AG09319 (cell line): ENCODE measurements around the gene GALNT17.

ENCODE experiments used
- DNase-seq: peaks from one replicate; pipeline ENCODE4 v3.0.0-alpha.2; 2010; ENCODE audit warnings: low read depth; ENCODE audit errors: extremely low read depth
- CTCF ChIP-seq: IDR thresholded peaks from 2 replicates; pipeline ENCODE4 v1.5.1; 2011; ENCODE audit warnings: low read depth, mild to moderate bottlenecking, inconsistent platforms, low read length, moderate library complexity

GALNT17 gene

GRCh38 chr7:71613313-71613712 is 481.4 kb downstream of the GALNT17 start:
- no peak for DNase-seq
- no peak for TF ChIP-seq CTCF

DNA sequence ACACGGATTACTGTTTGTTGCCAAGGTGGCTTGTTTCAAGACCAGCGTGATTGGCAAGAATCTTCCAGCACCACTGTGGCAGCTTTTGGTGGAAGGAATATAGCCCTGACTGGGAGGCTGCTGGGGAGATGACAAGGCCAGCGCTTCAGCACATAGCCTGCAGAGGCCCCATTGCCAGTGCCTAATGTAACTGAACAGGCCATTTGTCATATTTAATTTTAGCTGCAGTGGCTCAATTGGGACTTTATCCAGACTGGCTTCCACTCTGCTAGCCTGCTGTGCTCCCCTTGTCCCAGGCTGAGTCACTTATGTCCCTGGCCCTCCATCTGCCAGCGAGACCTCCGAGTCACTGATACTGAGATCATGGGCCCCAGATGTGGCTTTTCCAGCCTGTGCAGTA is 483.1 kb downstream of the GALNT17 start:
- no peak for DNase-seq
- TF ChIP-seq CTCF, result no peak

- TF ChIP-seq CTCF, result no peak
- DNase-seq, result no peak
Measured at GRCh38 chr7:71616217-71616616, 484.3 kb downstream of the GALNT17 start.

GRCh38 chr7:71618278-71618677 is 486.3 kb downstream of the GALNT17 start:
- no peak for TF ChIP-seq CTCF
- DNase-seq, result no peak

GRCh38 chr7:71625545-71625944 is 493.6 kb downstream of the GALNT17 start:
- no peak for DNase-seq
- no peak for TF ChIP-seq CTCF

DNA sequence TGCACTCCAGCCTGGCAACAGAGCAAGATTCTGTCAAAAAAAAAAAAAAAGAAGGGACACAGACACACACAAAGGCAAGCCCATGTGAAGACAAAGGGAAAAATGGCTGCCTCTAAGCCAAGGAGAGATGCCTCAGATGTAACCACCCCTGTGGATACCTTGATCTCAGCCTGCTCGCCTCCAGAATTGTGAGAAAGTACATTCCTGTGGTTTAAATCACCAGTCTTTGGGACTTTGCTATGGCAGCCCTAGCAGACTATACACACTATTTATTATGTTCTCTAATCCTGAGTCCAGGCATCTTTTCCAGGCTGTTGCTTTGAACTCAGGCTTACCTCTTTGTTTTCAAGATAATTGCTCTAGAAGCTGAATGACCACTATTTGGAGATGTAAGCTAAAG is 494.3 kb downstream of the GALNT17 start:
- TF ChIP-seq CTCF, result no peak
- DNase-seq, result no peak

GRCh38 chr7:71627651-71628050 is 495.7 kb downstream of the GALNT17 start:
- TF ChIP-seq CTCF, result no peak
- no peak for DNase-seq
